ENCODE results near the gene SIAH3. TPM values are rescaled to one million over a fixed set of nuclear protein-coding genes. Genes with fewer than 3 reads are reported as not detected.
A peak's percentile ranks its signal among the peaks of the same experiment; 100 is the strongest.

Gene SIAH3
- total RNA-seq, 5 donors from 2014 or later (not counting 1 experiment from before 2014, with no cell fraction given), result 0.19 to 4.8 (median 2.4) TPM

- peaks cover 0 to 4% of the 10 kb centered on the region in 2 experiments for H3K4me1 ChIP-seq (ENCODE audit: control insufficient read depth in 1 of 2, extremely low read depth in 1 of 2, insufficient read depth in 2 of 2, low read length in 2 of 2)
- CTCF ChIA-PET, result interaction anchor here in 1 of 2 donors (0.7 kb wide), 1 partner anchor 398 kb away, joined by 3 read pairs; no protein-coding TSS in a partner anchor
- H3K27ac Mint-ChIP-seq, result peak overlapping the region in 1 of 2 donors; percentile 29
Measured at GRCh38 chr13:45809801-45810394, 41.7 kb downstream of the SIAH3 start.

GRCh38 chr13:45808925-45809324 lies 42.6 kb downstream of the SIAH3 start:
- Histone ChIP-seq H3K27ac (ENCODE audit: low read length) (no peak overlapping the region), H3K36me3 (ENCODE audit: control insufficient read depth in 2 of 2, extremely low read depth in 1 of 2, insufficient read depth in 1 of 2, low read length in 1 of 2) (no peaks in the 10 kb centered on the region), H3K9me3 (no peaks in the 10 kb centered on the region), H3K4me1 (ENCODE audit: control insufficient read depth in 1 of 2, extremely low read depth in 1 of 2, insufficient read depth in 2 of 2, low read length in 2 of 2) (peaks cover 0 to 4% of the 10 kb centered on the region in 2 experiments), H3K4me3 (ENCODE audit: control insufficient read depth in 1 of 2, extremely low read depth in 1 of 2, low read length in 1 of 2) (no peak overlapping the region), H3K27me3 (replicated peaks in 1 of 2; ENCODE audit: control insufficient read depth in 2 of 2, extremely low read depth in 1 of 2, insufficient read depth in 2 of 2, low read length in 1 of 2) (no peaks in the 10 kb centered on the region)
- Mint-ChIP-seq H3K36me3 (no peaks in the 10 kb centered on the region), H3K27me3 (no peaks in the 10 kb centered on the region), H3K4me1 (peaks cover 0 to 6% (median 5%) of the 10 kb centered on the region in 3 donors), H3K27ac (no peak overlapping the region), H3K9me3 (no peaks in the 10 kb centered on the region), H3K4me3 (no peak overlapping the region)
- ATAC-seq (replicated peaks in 1 of 4) (no peak), DNase-seq (no peak)
- 63% methylated on average over 2 of the region's 6 CpGs for WGBS (ENCODE audit: insufficient coverage)
- ChIA-PET POLR2A (no interaction called here), CTCF (interaction anchor here in 1 of 2 donors (0.7 kb wide), 1 partner anchor 397 kb away, joined by 3 read pairs; no protein-coding TSS in a partner anchor)

More at GRCh38 chr13:45809801-45810394, 41.7 kb downstream of the SIAH3 start:
- 52% methylated on average over 4 of the region's 7 CpGs for WGBS (ENCODE audit: insufficient coverage)
- Histone ChIP-seq H3K36me3 (ENCODE audit: control insufficient read depth in 2 of 2, extremely low read depth in 1 of 2, insufficient read depth in 1 of 2, low read length in 1 of 2) (no peaks in the 10 kb centered on the region), H3K27me3 (replicated peaks in 1 of 2; ENCODE audit: control insufficient read depth in 2 of 2, extremely low read depth in 1 of 2, insufficient read depth in 2 of 2, low read length in 1 of 2) (no peaks in the 10 kb centered on the region), H3K27ac (ENCODE audit: low read length) (no peak overlapping the region), H3K9me3 (no peaks in the 10 kb centered on the region), H3K4me3 (ENCODE audit: control insufficient read depth in 1 of 2, extremely low read depth in 1 of 2, low read length in 1 of 2) (no peak overlapping the region)
- Mint-ChIP-seq H3K36me3 (no peaks in the 10 kb centered on the region), H3K27me3 (no peaks in the 10 kb centered on the region), H3K9me3 (no peaks in the 10 kb centered on the region), H3K4me3 (no peak overlapping the region), H3K4me1 (peaks cover 0 to 6% (median 5%) of the 10 kb centered on the region in 3 donors)
- POLR2A ChIA-PET, result no interaction called here
- DNase-seq (no peak), ATAC-seq (replicated peaks in 1 of 4) (peak in 1 of 4 experiments; percentile 33)

GRCh38 chr13:45807520-45808099 lies 43.9 kb downstream of the SIAH3 start:
- CTCF ChIA-PET, result interaction anchor here (0.6 to 1.3 kb wide), 5 partner anchors 151 to 514 kb away, joined by 3 to 9 read pairs (median 3); no protein-coding TSS in a partner anchor
- no peaks in the 10 kb centered on the region for H3K27me3 ChIP-seq (replicated peaks in 1 of 2; ENCODE audit: control insufficient read depth in 2 of 2, extremely low read depth in 1 of 2, insufficient read depth in 2 of 2, low read length in 1 of 2)
- peak in 1 of 4 experiments; percentile 39 for ATAC-seq (replicated peaks in 1 of 4)
- no peaks in the 10 kb centered on the region for H3K36me3 ChIP-seq (ENCODE audit: control insufficient read depth in 2 of 2, extremely low read depth in 1 of 2, insufficient read depth in 1 of 2, low read length in 1 of 2)
- Mint-ChIP-seq H3K4me3 (no peak overlapping the region), H3K9me3 (no peaks in the 10 kb centered on the region), H3K27me3 (no peaks in the 10 kb centered on the region), H3K36me3 (no peaks in the 10 kb centered on the region), H3K27ac (no peak overlapping the region), H3K4me1 (peaks cover 0 to 6% (median 5%) of the 10 kb centered on the region in 3 donors)
- POLR2A ChIA-PET, result no interaction called here
- no peaks in the 10 kb centered on the region for H3K9me3 ChIP-seq
- H3K27ac ChIP-seq (ENCODE audit: low read length), result no peak overlapping the region
- DNase-seq, result peak in 16 of 35 experiments; percentile 1 to 51 (median 12)
- H3K4me3 ChIP-seq (ENCODE audit: control insufficient read depth in 1 of 2, extremely low read depth in 1 of 2, low read length in 1 of 2), result no peak overlapping the region
- WGBS (ENCODE audit: insufficient coverage), result no CpG with 5 or more reads among the region's 3 CpGs
- peaks cover 0 to 4% of the 10 kb centered on the region in 2 experiments for H3K4me1 ChIP-seq (ENCODE audit: control insufficient read depth in 1 of 2, extremely low read depth in 1 of 2, insufficient read depth in 2 of 2, low read length in 2 of 2)

DNA sequence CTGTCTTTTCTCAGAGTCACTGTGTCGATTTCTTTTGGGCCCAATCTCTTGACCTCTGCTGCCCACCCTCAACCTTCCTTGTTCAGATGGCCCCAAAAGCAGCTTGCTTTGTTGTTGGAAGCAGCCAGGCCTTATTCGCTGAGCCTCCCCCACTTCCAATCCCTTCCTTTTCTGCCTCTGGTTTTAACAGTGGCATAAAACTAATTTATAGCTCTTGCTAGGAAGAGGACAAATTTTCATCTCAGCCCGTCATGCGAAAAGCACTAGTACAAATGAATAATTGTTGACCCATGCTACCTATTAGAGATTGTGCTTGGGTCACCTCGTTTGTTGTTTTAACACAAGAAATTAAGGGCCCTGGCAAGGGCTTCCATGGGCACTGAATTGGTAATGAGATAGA lies 51.1 kb downstream of the SIAH3 start:
- 67% methylated on average over 1 of the region's 5 CpGs for WGBS (ENCODE audit: insufficient coverage)
- no peak overlapping the region for H3K27ac Mint-ChIP-seq
- no peak for ATAC-seq (replicated peaks in 1 of 4)
- H3K4me1 ChIP-seq (ENCODE audit: control insufficient read depth in 1 of 2, extremely low read depth in 1 of 2, insufficient read depth in 2 of 2, low read length in 2 of 2), result no peaks in the 10 kb centered on the region
- POLR2A ChIA-PET, result no interaction called here
- CTCF ChIA-PET, result no interaction called here
- no peaks in the 10 kb centered on the region for H3K9me3 Mint-ChIP-seq
- H3K27me3 Mint-ChIP-seq, result peaks cover 0 to 3% of the 10 kb centered on the region in 2 donors
- no peaks in the 10 kb centered on the region for H3K27me3 ChIP-seq (replicated peaks in 1 of 2; ENCODE audit: control insufficient read depth in 2 of 2, extremely low read depth in 1 of 2, insufficient read depth in 2 of 2, low read length in 1 of 2)
- no peaks in the 10 kb centered on the region for H3K9me3 ChIP-seq
- H3K36me3 Mint-ChIP-seq, result no peaks in the 10 kb centered on the region
- H3K4me3 ChIP-seq (ENCODE audit: control insufficient read depth in 1 of 2, extremely low read depth in 1 of 2, low read length in 1 of 2), result no peak overlapping the region
- H3K4me3 Mint-ChIP-seq, result no peak overlapping the region
- H3K4me1 Mint-ChIP-seq, result no peaks in the 10 kb centered on the region
- H3K27ac ChIP-seq (ENCODE audit: low read length), result no peak overlapping the region
- no peak for DNase-seq
- no peaks in the 10 kb centered on the region for H3K36me3 ChIP-seq (ENCODE audit: control insufficient read depth in 2 of 2, extremely low read depth in 1 of 2, insufficient read depth in 1 of 2, low read length in 1 of 2)

GRCh38 chr13:45799451-45799850 lies 52.1 kb downstream of the SIAH3 start:
- ChIA-PET POLR2A (no interaction called here), CTCF (no interaction called here)
- Mint-ChIP-seq H3K36me3 (no peaks in the 10 kb centered on the region), H3K4me1 (no peaks in the 10 kb centered on the region), H3K27me3 (peaks cover 0 to 3% of the 10 kb centered on the region in 2 donors), H3K9me3 (no peaks in the 10 kb centered on the region), H3K27ac (no peak overlapping the region), H3K4me3 (no peak overlapping the region)
- Histone ChIP-seq H3K4me1 (ENCODE audit: control insufficient read depth in 1 of 2, extremely low read depth in 1 of 2, insufficient read depth in 2 of 2, low read length in 2 of 2) (no peaks in the 10 kb centered on the region), H3K4me3 (ENCODE audit: control insufficient read depth in 1 of 2, extremely low read depth in 1 of 2, low read length in 1 of 2) (no peak overlapping the region), H3K9me3 (no peaks in the 10 kb centered on the region), H3K27me3 (replicated peaks in 1 of 2; ENCODE audit: control insufficient read depth in 2 of 2, extremely low read depth in 1 of 2, insufficient read depth in 2 of 2, low read length in 1 of 2) (no peaks in the 10 kb centered on the region), H3K27ac (ENCODE audit: low read length) (no peak overlapping the region), H3K36me3 (ENCODE audit: control insufficient read depth in 2 of 2, extremely low read depth in 1 of 2, insufficient read depth in 1 of 2, low read length in 1 of 2) (no peaks in the 10 kb centered on the region)
- ATAC-seq (replicated peaks in 1 of 4) (no peak), DNase-seq (no peak)
- no CpG with 5 or more reads among the region's 3 CpGs for WGBS (ENCODE audit: insufficient coverage)

- Histone ChIP-seq H3K4me1 (ENCODE audit: control insufficient read depth in 1 of 2, extremely low read depth in 1 of 2, insufficient read depth in 2 of 2, low read length in 2 of 2) (peaks cover 0 to under 1% of the 10 kb centered on the region in 2 experiments), H3K36me3 (ENCODE audit: control insufficient read depth in 2 of 2, extremely low read depth in 1 of 2, insufficient read depth in 1 of 2, low read length in 1 of 2) (no peaks in the 10 kb centered on the region), H3K9me3 (no peaks in the 10 kb centered on the region), H3K4me3 (ENCODE audit: control insufficient read depth in 1 of 2, extremely low read depth in 1 of 2, low read length in 1 of 2) (no peak overlapping the region), H3K27me3 (replicated peaks in 1 of 2; ENCODE audit: control insufficient read depth in 2 of 2, extremely low read depth in 1 of 2, insufficient read depth in 2 of 2, low read length in 1 of 2) (no peaks in the 10 kb centered on the region), H3K27ac (ENCODE audit: low read length) (no peak overlapping the region)
- ChIA-PET CTCF (interaction anchor here in 1 of 2 donors (0.6 kb wide), 1 partner anchor 93 kb away, joined by 3 read pairs; no protein-coding TSS in a partner anchor), POLR2A (no interaction called here)
- Mint-ChIP-seq H3K4me3 (no peak overlapping the region), H3K27me3 (peaks cover 0 to 3% of the 10 kb centered on the region in 2 donors), H3K9me3 (no peaks in the 10 kb centered on the region), H3K27ac (no peak overlapping the region), H3K4me1 (no peaks in the 10 kb centered on the region), H3K36me3 (no peaks in the 10 kb centered on the region)
- DNase-seq (no peak), ATAC-seq (replicated peaks in 1 of 4) (no peak)
- WGBS (ENCODE audit: insufficient coverage), result 75% methylated on average over 1 of the region's 3 CpGs
Measured at GRCh38 chr13:45798851-45799250, 52.7 kb downstream of the SIAH3 start.
